Tibial artery (tissue), 4 donors: ENCODE data around the gene PGM5.
A peak's percentile ranks its signal among the peaks of the same experiment; 100 is the strongest.

Source experiments
- DNase-seq, 2 donors: peaks; one replicate each; pipeline ENCODE4 v3.0.0-alpha.2; 2019
- H3K27ac ChIP-seq, 2 donors: fragments of 200-600 bp; sonication (generic) in 1 of 2; 1 replicate in 1 of 2; 2 replicates in 1 of 2; pipeline ENCODE4 v1.5.1; 2018 to 2019; ENCODE audit warnings: mild to moderate bottlenecking in 1 of 2
- H3K27me3 ChIP-seq, 2 donors: fragments of 200-600 bp; sonication (generic) in 1 of 2; one replicate each; pipeline versions ENCODE4 v1.5.1 to v1.6.0; 2016 to 2019
- H3K36me3 ChIP-seq, 3 donors: fragments of 200-600 bp; sonication (generic) in 2 of 3; one replicate each; pipeline ENCODE4 v1.5.1; 2016 to 2019; ENCODE audit warnings: mild to moderate bottlenecking in 2 of 3
- H3K4me1 ChIP-seq, 4 donors: fragments of 200-600 bp; sonication (generic) in 2 of 4; 1 replicate in 3 of 4; 2 replicates in 1 of 4; pipeline ENCODE4 v1.5.1; 2016 to 2019
- H3K4me3 ChIP-seq, 2 donors: fragments of 200-600 bp; sonication (generic) in 1 of 2; 1 replicate in 1 of 2; 2 replicates in 1 of 2; pipeline ENCODE4 v1.5.1; 2018 to 2019; ENCODE audit warnings: mild to moderate bottlenecking in 2 of 2
- H3K9me3 ChIP-seq, 3 donors: fragments of 200-600 bp; sonication (generic) in 1 of 3; one replicate each; pipeline ENCODE4 v1.5.1; 2016 to 2019
- intact Hi-C: fragments of 100-400 bp; cut with DNase I; formaldehyde crosslinking; loops from one replicate; pipeline ENCODE4 v1.15.0; 2023; ENCODE audit warnings: low total_unique reads
- TF ChIP-seq, protein P1 (sequence below), 2 experiments: fragments of 200-600 bp in 1 of 2; fragments of 450-650 bp in 1 of 2; IDR thresholded peaks; one replicate each; pipeline ENCODE4 v1.5.1; 2017 to 2019; ENCODE audit warnings: antibody characterized with exemption in 2 of 2, mild to moderate bottlenecking in 1 of 2, moderate library complexity in 1 of 2

Gene PGM5

DNA sequence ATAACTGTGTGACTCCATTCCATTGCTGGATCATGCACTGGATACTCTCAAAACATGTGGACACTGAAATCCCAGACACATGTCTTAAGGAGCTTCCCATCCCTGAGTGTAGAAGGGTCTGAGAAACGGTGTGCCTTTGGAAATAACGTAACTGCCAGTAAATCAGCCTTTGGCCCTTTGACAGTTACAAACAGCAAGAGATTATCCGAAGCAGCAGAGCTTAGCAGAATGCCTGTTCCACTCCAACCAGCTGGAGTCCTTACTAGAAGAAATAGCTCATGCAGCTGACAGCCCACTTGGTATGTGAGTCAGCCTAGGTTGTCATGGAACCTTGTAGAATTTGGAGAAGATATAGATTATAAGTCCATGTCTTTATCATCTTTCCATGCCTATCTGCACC, 177.3 kb downstream of the PGM5 start:
- intact Hi-C loops = no loop called here
- H3K27me3 ChIP-seq = no peaks in the 10 kb centered on the region
- H3K4me3 ChIP-seq = no peak overlapping the region
- H3K27ac ChIP-seq = peak overlapping the region; percentile 22 to 31
- H3K36me3 ChIP-seq = peaks cover 0 to 12% (median 12%) of the 10 kb centered on the region in 3 donors
- TF ChIP-seq, protein P1, sequence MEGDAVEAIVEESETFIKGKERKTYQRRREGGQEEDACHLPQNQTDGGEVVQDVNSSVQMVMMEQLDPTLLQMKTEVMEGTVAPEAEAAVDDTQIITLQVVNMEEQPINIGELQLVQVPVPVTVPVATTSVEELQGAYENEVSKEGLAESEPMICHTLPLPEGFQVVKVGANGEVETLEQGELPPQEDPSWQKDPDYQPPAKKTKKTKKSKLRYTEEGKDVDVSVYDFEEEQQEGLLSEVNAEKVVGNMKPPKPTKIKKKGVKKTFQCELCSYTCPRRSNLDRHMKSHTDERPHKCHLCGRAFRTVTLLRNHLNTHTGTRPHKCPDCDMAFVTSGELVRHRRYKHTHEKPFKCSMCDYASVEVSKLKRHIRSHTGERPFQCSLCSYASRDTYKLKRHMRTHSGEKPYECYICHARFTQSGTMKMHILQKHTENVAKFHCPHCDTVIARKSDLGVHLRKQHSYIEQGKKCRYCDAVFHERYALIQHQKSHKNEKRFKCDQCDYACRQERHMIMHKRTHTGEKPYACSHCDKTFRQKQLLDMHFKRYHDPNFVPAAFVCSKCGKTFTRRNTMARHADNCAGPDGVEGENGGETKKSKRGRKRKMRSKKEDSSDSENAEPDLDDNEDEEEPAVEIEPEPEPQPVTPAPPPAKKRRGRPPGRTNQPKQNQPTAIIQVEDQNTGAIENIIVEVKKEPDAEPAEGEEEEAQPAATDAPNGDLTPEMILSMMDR (IDR thresholded peaks at IDR 0.05) = no peak
- no peaks in the 10 kb centered on the region for H3K9me3 ChIP-seq
- DNase-seq = no peak
- H3K4me1 ChIP-seq = peaks cover 0 to 49% (median 12%) of the 10 kb centered on the region in 4 donors

DNA sequence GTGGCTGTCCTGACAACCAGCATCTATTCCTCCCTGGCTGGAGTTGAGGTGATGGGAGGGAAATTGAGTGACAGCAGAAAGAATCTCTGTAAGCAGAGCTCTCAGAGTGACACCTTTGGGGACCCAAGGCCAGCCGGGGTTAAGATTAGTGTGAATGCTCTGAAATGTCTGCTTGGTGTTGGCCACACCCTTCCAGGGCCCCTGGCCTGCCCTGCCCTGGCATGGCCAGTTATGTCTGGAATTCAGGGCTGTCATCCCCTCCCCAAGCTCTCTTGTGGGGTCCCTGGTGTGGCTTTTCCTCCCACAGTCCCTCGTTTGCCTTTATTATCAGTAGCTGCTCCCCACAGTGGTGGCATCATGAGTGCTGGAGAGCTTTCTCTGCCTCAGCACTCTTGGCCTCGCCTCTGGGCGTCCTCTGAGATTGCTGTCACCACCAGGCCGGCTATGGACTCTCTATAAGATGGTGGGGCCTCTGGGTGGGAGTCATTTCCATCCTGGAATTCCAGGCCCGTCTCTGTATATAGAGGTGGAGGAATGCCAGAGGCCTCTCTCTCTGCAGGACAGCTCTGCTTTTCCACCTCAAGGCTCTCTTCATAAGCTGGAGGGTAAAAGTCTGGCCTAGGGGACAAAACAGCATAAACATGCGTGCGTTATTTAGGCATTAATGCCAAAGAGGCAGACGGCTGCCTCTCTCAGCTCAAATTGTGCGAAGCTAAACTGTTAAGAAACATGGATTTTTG, 180.6 kb downstream of the PGM5 start:
- no peaks in the 10 kb centered on the region for H3K36me3 ChIP-seq
- H3K4me1 ChIP-seq = peaks cover 0 to 42% (median 18%) of the 10 kb centered on the region in 4 donors
- no peaks in the 10 kb centered on the region for H3K27me3 ChIP-seq
- intact Hi-C loops = no loop called here
- DNase-seq = no peak
- TF ChIP-seq, protein P1 (IDR thresholded peaks at IDR 0.05) = no peak
- no peak overlapping the region for H3K4me3 ChIP-seq
- no peaks in the 10 kb centered on the region for H3K9me3 ChIP-seq
- H3K27ac ChIP-seq = peak overlapping the region; percentile 80 to 86

DNA sequence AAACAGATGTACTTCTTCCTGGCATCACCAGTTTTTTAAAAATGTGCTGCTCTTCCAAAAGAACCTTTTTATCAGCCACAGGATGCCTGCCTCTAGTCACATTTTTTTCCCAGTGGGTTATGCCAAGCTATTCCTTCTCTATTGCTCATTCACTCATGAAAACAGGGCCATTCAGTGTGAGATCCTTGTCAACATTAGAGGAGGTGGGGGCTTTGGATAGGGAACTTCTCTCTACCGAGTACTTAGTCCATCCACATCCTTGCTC, 181.1 kb downstream of the PGM5 start:
- H3K27me3 ChIP-seq = no peaks in the 10 kb centered on the region

DNA sequence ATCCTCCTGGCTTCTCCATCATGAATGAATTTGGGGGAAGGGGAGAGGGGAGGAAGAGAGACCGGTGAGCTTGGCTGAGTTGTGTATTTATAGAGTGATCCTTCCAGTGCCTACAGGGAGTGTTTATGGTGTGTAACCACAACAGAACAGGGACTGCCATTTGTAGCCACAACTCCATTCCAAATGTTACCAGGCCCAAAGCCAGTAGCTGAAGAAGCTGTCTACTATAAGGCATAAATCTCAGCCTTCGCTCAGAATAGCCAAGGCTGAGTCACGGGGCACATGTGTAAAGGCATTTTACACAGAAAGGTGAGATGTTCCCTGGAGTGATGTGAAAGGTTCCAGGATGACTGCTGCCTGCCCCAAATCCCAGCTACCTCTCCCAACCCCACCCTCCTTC, 181.8 kb downstream of the PGM5 start:
- TF ChIP-seq, protein P1 (IDR thresholded peaks at IDR 0.05) = no peak
- H3K27me3 ChIP-seq = no peaks in the 10 kb centered on the region
- peak overlapping the region; percentile 80 to 86 for H3K27ac ChIP-seq
- peaks cover 0 to 42% (median 18%) of the 10 kb centered on the region in 4 donors for H3K4me1 ChIP-seq
- intact Hi-C loops = no loop called here
- H3K4me3 ChIP-seq = no peak overlapping the region
- H3K36me3 ChIP-seq = no peaks in the 10 kb centered on the region
- H3K9me3 ChIP-seq = no peaks in the 10 kb centered on the region
- peak; percentile 53 to 79 for DNase-seq

More for the DNA sequence above, 181.1 kb downstream of the PGM5 start:
- intact Hi-C loops = no loop called here
- no peak for DNase-seq
- no peak overlapping the region for H3K4me3 ChIP-seq
- TF ChIP-seq, protein P1 (IDR thresholded peaks at IDR 0.05) = no peak
- peak overlapping the region; percentile 80 to 86 for H3K27ac ChIP-seq
- H3K4me1 ChIP-seq = peaks cover 0 to 42% (median 18%) of the 10 kb centered on the region in 4 donors
- H3K9me3 ChIP-seq = no peaks in the 10 kb centered on the region
- no peaks in the 10 kb centered on the region for H3K36me3 ChIP-seq

DNA sequence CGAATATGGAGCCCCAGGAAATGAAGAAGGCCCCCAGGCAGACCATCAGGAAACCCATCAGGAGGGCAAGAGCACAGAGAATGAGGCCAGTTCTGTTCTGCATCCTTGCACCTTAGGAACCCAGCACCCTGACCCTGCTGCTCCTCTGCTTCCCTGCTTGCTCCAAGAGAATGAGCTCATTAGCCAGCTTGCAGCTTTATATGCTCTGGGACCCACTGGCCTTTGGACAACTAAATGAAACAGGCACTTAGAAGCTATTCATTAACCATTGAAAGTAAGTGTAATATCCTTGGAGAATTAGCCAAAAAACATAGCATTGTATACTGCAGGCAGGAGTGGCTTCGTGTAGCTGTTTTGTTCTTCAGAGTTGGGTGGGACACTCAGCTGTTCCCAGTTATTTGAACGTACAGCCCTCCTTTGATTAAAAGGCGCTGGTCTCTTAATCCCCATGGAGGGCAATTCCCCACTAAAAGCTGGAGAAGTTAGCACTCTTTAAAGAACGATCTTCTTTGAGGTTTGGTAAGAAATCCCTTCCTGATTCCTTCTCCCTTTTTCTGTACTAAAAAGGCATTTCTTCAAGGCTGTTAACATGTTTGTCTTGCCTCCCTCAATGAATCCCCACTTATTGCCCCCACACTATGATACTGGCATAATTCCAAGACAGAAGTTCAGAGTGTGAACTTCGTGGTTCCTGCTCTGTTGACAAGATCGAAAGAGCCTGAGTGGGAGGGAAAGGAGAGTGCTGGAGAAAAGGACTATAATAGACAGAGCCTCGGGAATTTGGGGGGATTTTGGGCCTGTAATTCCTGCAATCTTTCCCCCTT, 184.5 kb downstream of the PGM5 start, which contains the start of gene TMEM252:
TMEM252 (minus strand) TSS at position 172 of the 824 bp plus-strand sequence; CDS start at position 103, 69 bp downstream.
- intact Hi-C loops = no loop called here
- no peak within 1 kb of the TSS for H3K4me3 ChIP-seq
- H3K27ac ChIP-seq = peak within 1 kb of the TSS; percentile 61 to 70
- H3K9me3 ChIP-seq = no peaks in the 10 kb centered on the region
- H3K4me1 ChIP-seq = peaks cover 0 to 42% (median 18%) of the 10 kb centered on the region in 4 donors
- no peaks in the 10 kb centered on the region for H3K36me3 ChIP-seq
- no peaks in the 10 kb centered on the region for H3K27me3 ChIP-seq
- TF ChIP-seq, protein P1 (IDR thresholded peaks at IDR 0.05) = no peak
- DNase-seq = no peak
